Adrenal gland (tissue), 12 donors: Measurements from ENCODE around the gene PDS5B. TPM values are rescaled to one million over a fixed set of nuclear protein-coding genes. Genes with fewer than 3 reads are reported as not detected.

Experiments used
- DNase-seq, 7 donors: peaks; one replicate each; pipeline ENCODE4 v3.0.0-alpha.2; 2019 to 2020
- H3K27ac ChIP-seq, 5 donors: fragments of 200-600 bp; sonication (generic) in 4 of 5; 1 replicate in 3 of 5; 2 replicates in 2 of 5; pipeline versions ENCODE4 v1.5.1 to v1.8.0; 2016 to 2020; ENCODE audit warnings: mild to moderate bottlenecking in 1 of 5
- H3K27me3 ChIP-seq: fragments of 200-600 bp; 2 replicates; pipeline ENCODE4 v1.8.0; 2021
- H3K36me3 ChIP-seq, 2 donors: fragments of 200-600 bp; replicated peaks in 1 of 2; 1 replicate in 1 of 2; 2 replicates in 1 of 2; pipeline versions ENCODE4 v1.5.1 to v1.8.0; 2018 to 2022
- H3K4me1 ChIP-seq, 2 donors: fragments of 200-600 bp; replicated peaks in 1 of 2; 1 replicate in 1 of 2; 2 replicates in 1 of 2; pipeline versions ENCODE4 v1.5.1 to v1.8.0; 2018 to 2021
- H3K4me3 ChIP-seq, 4 donors: fragments of 200-600 bp; sonication (generic) in 3 of 4; one replicate each; pipeline ENCODE4 v1.5.1; 2016 to 2018
- H3K9me3 ChIP-seq, 3 donors: fragments of 200-600 bp; sonication (generic) in 1 of 3; replicated peaks in 1 of 3; 1 replicate in 2 of 3; 2 replicates in 1 of 3; pipeline versions ENCODE4 v1.5.1 to v1.8.0; 2016 to 2021
- CTCF ChIP-seq, 6 experiments: fragments of 450-650 bp in 4 of 6; fragments of 200-600 bp in 2 of 6; sonication (generic) in 1 of 6; IDR thresholded peaks; 1 replicate in 5 of 6; 2 replicates in 1 of 6; pipeline versions ENCODE4 v1.5.1 to v1.8.0; 2016 to 2021; ENCODE audit warnings: antibody characterized with exemption in 6 of 6, mild to moderate bottlenecking in 2 of 6, moderate library complexity in 1 of 6
- POLR2A ChIP-seq, 2 donors: fragments of 450-650 bp; IDR thresholded peaks; one replicate each; pipeline ENCODE4 v1.6.1; 2017; ENCODE audit warnings: antibody characterized with exemption in 2 of 2, mild to moderate bottlenecking in 2 of 2, moderate library complexity in 1 of 2
- WGBS, 4 donors: extraction: QIAGEN DNeasy Blood & Tissue Kit in 2 of 4; methylation state at CpG; one replicate each; pipeline versions ENCODE4 v1.1.5 to v1.1.7; 2013 to 2017; 5-methylcytosine and 5-hydroxymethylcytosine counted together
- intact Hi-C, 2 donors: fragments of 100-400 bp; cut with DNase I; formaldehyde crosslinking; loops; one replicate each; pipeline versions ENCODE4 v1.14.1 to v1.15.0; 2022 to 2023
- polyA plus RNA-seq, 3 donors: library from polyadenylated mRNA; stranded (reverse); fragments of 200-250 nt in 2 of 3; fragments of 350-450 nt in 1 of 3; fragmentation: Illumina TruSeq in 1 of 3; extraction: RNeasy Lipid Tissue Mini Kit (QIAGEN cat#74804) in 1 of 3; gene quantifications; one replicate each; pipeline ENCODE4 v1.2.3, GENCODE V29; 2013 to 2014
- total RNA-seq, 9 donors: library from RNA; depleted of rRNA in 4 of 9; stranded (reverse); fragments of >200 nt in 4 of 9; fragments of 120-200 nt in 1 of 9; fragmentation: NEBNext Ultra II Directional in 1 of 9; extraction: Animal tissue kit (Norgen Biotek cat#: 25700) in 1 of 9; gene quantifications; one replicate each; pipeline versions ENCODE4 v1.1.0 to v1.2.4, GENCODE V29; 2013 to 2023
- donor health status: healthy with polysubstance abuse.
- donor health status: Bipolar disorder and iron deficiency.
- donor health status: DM: yes; HTN: yes; CAD: no.
- donor health status: DM: no; HTN: no; CAD: no.
- donor health status: DM: no; HTN: no; CAD: no.
- donor health status: DM: yes; HTN: yes; CAD: no.

The PDS5B gene
- total and polyA plus RNA-seq, 12 donors = 3.9 to 59.4 (median 30.2) TPM

GRCh38 chr13:32627793-32628192 lies 41.5 kb downstream of the PDS5B start:
- Histone ChIP-seq H3K9me3 (no peaks in the 10 kb centered on the region), H3K27me3 (no peaks in the 10 kb centered on the region), H3K27ac (no peak overlapping the region), H3K4me1 (peaks cover 0 to 21% of the 10 kb centered on the region in 2 donors), H3K4me3 (no peak overlapping the region), H3K36me3 (no peaks in the 10 kb centered on the region)
- no peak for DNase-seq
- TF ChIP-seq POLR2A (IDR thresholded peaks at IDR 0.05) = no peak
- TF ChIP-seq CTCF (IDR thresholded peaks at IDR 0.05) = no peak
- 22 to 59% (median 45%) methylated on average over 1 of the region's 1 CpG for WGBS, 4 donors
- intact Hi-C loops = no loop called here

- H3K4me1 ChIP-seq = peaks cover 0 to 24% of the 10 kb centered on the region in 2 donors
- intact Hi-C loops = no loop called here
Observed at GRCh38 chr13:32629313-32629712, 43.1 kb downstream of the PDS5B start.

GRCh38 chr13:32629866-32630265 lies 43.6 kb downstream of the PDS5B start:
- Histone ChIP-seq H3K36me3 (no peaks in the 10 kb centered on the region), H3K9me3 (no peaks in the 10 kb centered on the region), H3K27me3 (no peaks in the 10 kb centered on the region), H3K4me3 (no peak overlapping the region), H3K4me1 (peaks cover 0 to 20% of the 10 kb centered on the region in 2 donors), H3K27ac (no peak overlapping the region)
- DNase-seq = no peak
- intact Hi-C loops = loop anchor here in 1 of 2 donors (10.0 kb wide), 1 partner anchor 45 kb away; the partner anchor contains the start of gene PDS5B
- TF ChIP-seq CTCF (IDR thresholded peaks at IDR 0.05) (no peak), POLR2A (IDR thresholded peaks at IDR 0.05) (no peak)
- WGBS, 4 donors = 87 to 91% (median 87%) methylated on average over 1 of the region's 1 CpG

More at GRCh38 chr13:32629313-32629712, 43.1 kb downstream of the PDS5B start:
- no peaks in the 10 kb centered on the region for H3K36me3 ChIP-seq
- no peak for DNase-seq
- H3K4me3 ChIP-seq = no peak overlapping the region
- 75 to 92% (median 85%) methylated on average over 2 of the region's 2 CpGs for WGBS, 4 donors
- no peaks in the 10 kb centered on the region for H3K9me3 ChIP-seq
- TF ChIP-seq CTCF (IDR thresholded peaks at IDR 0.05) (no peak), POLR2A (IDR thresholded peaks at IDR 0.05) (no peak)
- no peak overlapping the region for H3K27ac ChIP-seq
- no peaks in the 10 kb centered on the region for H3K27me3 ChIP-seq

GRCh38 chr13:32632343-32632909 lies 46.2 kb downstream of the PDS5B start:
- 94 to 99% (median 97%) methylated on average over 3 of the region's 3 CpGs for WGBS, 4 donors
- no peak overlapping the region for H3K4me3 ChIP-seq
- DNase-seq = no peak
- H3K36me3 ChIP-seq = no peaks in the 10 kb centered on the region
- no peak for TF ChIP-seq CTCF (IDR thresholded peaks at IDR 0.05)
- no peak for TF ChIP-seq POLR2A (IDR thresholded peaks at IDR 0.05)
- intact Hi-C loops = loop anchor here in 1 of 2 donors (10.0 kb wide), 1 partner anchor 48 kb away; the partner anchor contains the start of gene PDS5B
- no peaks in the 10 kb centered on the region for H3K9me3 ChIP-seq
- H3K4me1 ChIP-seq = peaks cover 0 to 7% of the 10 kb centered on the region in 2 donors
- no peak overlapping the region for H3K27ac ChIP-seq
- H3K27me3 ChIP-seq = no peaks in the 10 kb centered on the region
